NCI-H128 (cell line): ENCODE data around the gene ZNF107.
"Not testable (repeated sequence)": the region's sequence is repeated elsewhere in the genome, so short reads cannot be mapped to it uniquely, and the experiment has no call there.

ENCODE experiments used
- DNase-seq: peaks from one replicate; lab custom pipeline; 2025; ENCODE audit not compliant: unreplicated experiment; lab: John Stamatoyannopoulos, UW

ZNF107 gene

GRCh38 chr7:64729089-64729848 is 63.3 kb downstream of the ZNF107 start:
- DNase-seq, result no peak

- DNase-seq, result no peak
These were observed 67.8 kb downstream of the ZNF107 start for GRCh38 chr7:64733550-64734240.

- no peak for DNase-seq
These were observed 70.6 kb downstream of the ZNF107 start for GRCh38 chr7:64736575-64736974.

- DNase-seq, result not testable (repeated sequence)
These were observed 72.5 kb downstream of the ZNF107 start for GRCh38 chr7:64738403-64738802.

- DNase-seq, result not testable (repeated sequence)
These were observed 73.0 kb downstream of the ZNF107 start for GRCh38 chr7:64738953-64739352.

GRCh38 chr7:64744680-64745079 is 78.7 kb downstream of the ZNF107 start:
- DNase-seq, result no peak

GRCh38 chr7:64747802-64748201 is 81.9 kb downstream of the ZNF107 start:
- no peak for DNase-seq

- no peak for DNase-seq
These were observed 87.1 kb downstream of the ZNF107 start for GRCh38 chr7:64753032-64753431.

GRCh38 chr7:64755865-64756264 is 89.9 kb downstream of the ZNF107 start:
- no peak for DNase-seq

- DNase-seq, result no peak
These were observed 92.2 kb downstream of the ZNF107 start for GRCh38 chr7:64758151-64758550.
